ENCODE measurements around the gene PRKN.

The PRKN gene

DNA sequence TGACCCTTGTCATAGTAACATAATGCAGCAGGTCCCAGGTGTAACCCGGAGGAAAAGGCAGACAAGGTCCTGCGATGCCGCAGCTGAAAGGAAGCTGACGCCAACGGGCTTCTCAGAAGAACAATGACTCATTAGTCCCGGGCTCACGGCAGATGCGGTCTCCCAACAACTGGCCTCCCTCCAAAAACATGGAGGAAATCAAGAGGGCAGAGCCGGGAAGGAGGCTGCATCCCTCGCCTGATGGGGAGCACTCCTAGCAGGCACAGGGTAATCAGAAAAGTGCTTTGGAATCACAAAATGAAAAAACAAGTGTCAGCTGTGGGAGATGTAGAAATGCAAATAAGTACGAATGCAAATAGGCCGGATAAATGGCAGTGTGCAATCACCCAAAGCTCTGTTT, 1288.5 kb downstream of the PRKN start:
- TF ChIP-seq, protein P1, sequence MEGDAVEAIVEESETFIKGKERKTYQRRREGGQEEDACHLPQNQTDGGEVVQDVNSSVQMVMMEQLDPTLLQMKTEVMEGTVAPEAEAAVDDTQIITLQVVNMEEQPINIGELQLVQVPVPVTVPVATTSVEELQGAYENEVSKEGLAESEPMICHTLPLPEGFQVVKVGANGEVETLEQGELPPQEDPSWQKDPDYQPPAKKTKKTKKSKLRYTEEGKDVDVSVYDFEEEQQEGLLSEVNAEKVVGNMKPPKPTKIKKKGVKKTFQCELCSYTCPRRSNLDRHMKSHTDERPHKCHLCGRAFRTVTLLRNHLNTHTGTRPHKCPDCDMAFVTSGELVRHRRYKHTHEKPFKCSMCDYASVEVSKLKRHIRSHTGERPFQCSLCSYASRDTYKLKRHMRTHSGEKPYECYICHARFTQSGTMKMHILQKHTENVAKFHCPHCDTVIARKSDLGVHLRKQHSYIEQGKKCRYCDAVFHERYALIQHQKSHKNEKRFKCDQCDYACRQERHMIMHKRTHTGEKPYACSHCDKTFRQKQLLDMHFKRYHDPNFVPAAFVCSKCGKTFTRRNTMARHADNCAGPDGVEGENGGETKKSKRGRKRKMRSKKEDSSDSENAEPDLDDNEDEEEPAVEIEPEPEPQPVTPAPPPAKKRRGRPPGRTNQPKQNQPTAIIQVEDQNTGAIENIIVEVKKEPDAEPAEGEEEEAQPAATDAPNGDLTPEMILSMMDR (IDR thresholded peaks at IDR 0.05; ENCODE audit: low read depth, low read length, missing control alignments), result no peak
- H3K4me3 ChIP-seq (ENCODE audit: low read depth, low read length), result no peak overlapping the region
- no peak for DNase-seq (ENCODE audit: low read depth)

DNA sequence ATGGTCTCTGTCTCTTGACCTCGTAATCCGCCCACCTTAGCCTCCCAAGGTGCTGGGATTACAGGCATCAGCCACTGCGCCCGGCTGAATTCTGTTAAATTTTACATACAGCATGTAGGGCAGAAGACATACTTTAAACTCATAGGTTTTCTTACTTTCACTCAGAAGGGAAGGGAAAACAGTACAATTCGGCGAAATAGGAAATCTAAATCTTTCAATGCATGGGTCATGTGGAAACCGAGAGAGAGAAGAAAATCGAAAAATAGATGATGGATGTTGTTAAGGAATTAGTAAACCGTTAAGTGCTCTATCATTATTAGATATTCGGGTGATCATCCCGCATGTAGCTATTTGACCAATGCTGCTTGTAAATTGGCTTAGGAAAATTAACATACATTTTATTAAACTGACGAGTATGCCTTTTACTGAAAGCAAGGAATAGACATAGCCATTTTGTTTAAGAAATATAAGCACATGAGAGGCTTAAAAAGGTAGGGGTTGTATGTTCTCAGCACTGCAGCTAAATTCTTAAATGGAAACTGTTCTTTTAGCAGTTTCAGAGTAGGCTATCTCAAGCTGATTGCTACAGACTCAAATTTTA, 1289.0 kb downstream of the PRKN start:
- no peak overlapping the region for H3K4me3 ChIP-seq (ENCODE audit: low read depth, low read length)
- no peak for DNase-seq (ENCODE audit: low read depth)
- TF ChIP-seq, protein P1 (IDR thresholded peaks at IDR 0.05; ENCODE audit: low read depth, low read length, missing control alignments), result no peak

DNA sequence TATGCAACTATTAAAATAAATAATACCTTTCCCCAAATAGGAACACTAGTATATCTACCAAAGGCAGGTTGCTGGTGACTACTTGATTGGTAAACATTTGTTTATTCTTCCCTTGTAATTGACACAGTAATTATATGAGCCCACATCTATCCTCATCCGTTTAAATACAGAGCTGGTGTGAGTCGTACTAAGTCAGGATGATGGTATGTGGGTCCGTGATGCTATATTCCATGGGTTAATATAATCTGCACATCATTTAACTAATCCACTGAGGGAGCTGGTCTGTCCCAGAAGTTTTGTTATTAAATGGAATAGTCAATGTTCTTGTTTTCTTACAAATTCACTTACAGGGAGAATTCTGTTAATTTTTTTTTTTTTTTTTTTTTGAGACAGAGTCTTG, 1289.7 kb downstream of the PRKN start:
- DNase-seq (ENCODE audit: low read depth), result no peak
- TF ChIP-seq, protein P1 (IDR thresholded peaks at IDR 0.05; ENCODE audit: low read depth, low read length, missing control alignments), result no peak
- H3K4me3 ChIP-seq (ENCODE audit: low read depth, low read length), result no peak overlapping the region

GRCh38 chr6:161436106-161436876, 1291.3 kb downstream of the PRKN start:
- H3K4me3 ChIP-seq (ENCODE audit: low read depth, low read length), result no peak overlapping the region
- TF ChIP-seq, protein P1 (IDR thresholded peaks at IDR 0.05; ENCODE audit: low read depth, low read length, missing control alignments), result no peak
- no peak for DNase-seq (ENCODE audit: low read depth)

DNA sequence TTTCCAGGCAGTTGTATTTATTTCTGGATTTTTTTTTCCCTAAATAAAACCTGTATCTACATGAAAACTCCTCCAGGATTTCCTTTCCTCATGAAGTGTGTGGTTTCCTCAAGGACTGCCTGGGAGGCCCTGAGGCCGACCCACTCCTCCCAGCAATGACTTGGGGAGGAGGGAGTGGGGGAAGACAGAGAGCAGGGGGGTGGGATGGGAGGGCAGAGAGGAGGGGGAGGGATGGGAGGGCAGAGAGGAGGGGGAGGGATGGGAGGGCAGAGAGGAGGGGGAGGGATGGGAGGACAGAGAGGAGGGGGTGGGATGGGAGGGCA, 1291.9 kb downstream of the PRKN start:
- no peak for DNase-seq (ENCODE audit: low read depth)
- TF ChIP-seq, protein P1 (IDR thresholded peaks at IDR 0.05; ENCODE audit: low read depth, low read length, missing control alignments), result no peak
- H3K4me3 ChIP-seq (ENCODE audit: low read depth, low read length), result no peak overlapping the region

- no peak overlapping the region for H3K4me3 ChIP-seq (ENCODE audit: low read depth, low read length)
- no peak for DNase-seq (ENCODE audit: low read depth)
Observed at GRCh38 chr6:161434921-161435747, 1292.4 kb downstream of the PRKN start.

More at GRCh38 chr6:161434921-161435747, 1292.4 kb downstream of the PRKN start:
- TF ChIP-seq, protein P1 (IDR thresholded peaks at IDR 0.05; ENCODE audit: low read depth, low read length, missing control alignments), result no peak

Measured in GM12864 (cell line).